ENCODE data around the gene FSTL4. TPM values are rescaled to one million over a fixed set of nuclear protein-coding genes. Genes with fewer than 3 reads are reported as not detected.

FSTL4 gene
- total RNA-seq, 1 experiment from 2014 or later = not detected

DNA sequence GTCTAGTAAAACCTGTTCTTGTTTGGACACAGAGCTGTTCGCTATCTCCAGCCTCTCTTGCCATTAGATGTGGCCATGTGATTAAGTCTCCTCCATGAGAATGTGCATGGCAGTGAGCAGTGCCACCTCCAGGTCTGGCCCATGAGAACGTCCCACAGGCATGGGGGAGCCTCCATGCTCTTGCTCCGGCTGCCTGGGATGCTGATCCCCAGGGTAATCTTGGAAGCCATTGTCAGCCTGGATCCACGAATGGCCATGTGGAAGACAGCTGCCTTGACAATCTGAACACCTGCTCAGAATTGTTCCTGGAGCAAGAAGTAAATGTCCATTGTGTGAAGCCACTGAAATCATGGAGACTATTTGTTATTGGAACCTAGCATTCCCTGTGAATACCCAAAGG is 83.5 kb downstream of the FSTL4 start:
- no TSS peak for BruUV-seq (replicated peaks)
- no peaks in the 10 kb centered on the region for H4K20me1 ChIP-seq (ENCODE audit: insufficient read depth)
- no peaks in the 10 kb centered on the region for H3K9me2 ChIP-seq (ENCODE audit: insufficient read depth)
- H3F3A ChIP-seq (ENCODE audit: insufficient read depth, low read depth) = no peaks in the 10 kb centered on the region
- H3K79me2 ChIP-seq (ENCODE audit: low read depth) = no peaks in the 10 kb centered on the region
- no peaks in the 10 kb centered on the region for H3K4me1 ChIP-seq (replicated peaks; ENCODE audit: insufficient read depth)
- H3K4me2 ChIP-seq = no peak overlapping the region
- no peaks in the 10 kb centered on the region for H3K36me3 ChIP-seq (ENCODE audit: low read depth)
- TF ChIP-seq, protein P1, sequence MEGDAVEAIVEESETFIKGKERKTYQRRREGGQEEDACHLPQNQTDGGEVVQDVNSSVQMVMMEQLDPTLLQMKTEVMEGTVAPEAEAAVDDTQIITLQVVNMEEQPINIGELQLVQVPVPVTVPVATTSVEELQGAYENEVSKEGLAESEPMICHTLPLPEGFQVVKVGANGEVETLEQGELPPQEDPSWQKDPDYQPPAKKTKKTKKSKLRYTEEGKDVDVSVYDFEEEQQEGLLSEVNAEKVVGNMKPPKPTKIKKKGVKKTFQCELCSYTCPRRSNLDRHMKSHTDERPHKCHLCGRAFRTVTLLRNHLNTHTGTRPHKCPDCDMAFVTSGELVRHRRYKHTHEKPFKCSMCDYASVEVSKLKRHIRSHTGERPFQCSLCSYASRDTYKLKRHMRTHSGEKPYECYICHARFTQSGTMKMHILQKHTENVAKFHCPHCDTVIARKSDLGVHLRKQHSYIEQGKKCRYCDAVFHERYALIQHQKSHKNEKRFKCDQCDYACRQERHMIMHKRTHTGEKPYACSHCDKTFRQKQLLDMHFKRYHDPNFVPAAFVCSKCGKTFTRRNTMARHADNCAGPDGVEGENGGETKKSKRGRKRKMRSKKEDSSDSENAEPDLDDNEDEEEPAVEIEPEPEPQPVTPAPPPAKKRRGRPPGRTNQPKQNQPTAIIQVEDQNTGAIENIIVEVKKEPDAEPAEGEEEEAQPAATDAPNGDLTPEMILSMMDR (conservative IDR thresholded peaks at IDR 0.05) = no peak
- no peak for TF ChIP-seq EZH2 (IDR thresholded peaks at IDR 0.05; ENCODE audit: low read depth)
- H3K27me3 ChIP-seq (ENCODE audit: insufficient read depth, low read depth) = no peaks in the 10 kb centered on the region
- no peak overlapping the region for H3K27ac ChIP-seq
- H2AFZ ChIP-seq = no peak overlapping the region
- intact Hi-C loops (cut with micrococcal nuclease; ENCODE audit: unreplicated experiment) = no loop called here
- DNase-seq = no peak
- POLR2A ChIA-PET (ENCODE audit: unreplicated experiment) = no interaction called here
- no peak overlapping the region for H3K4me3 ChIP-seq
- CTCF ChIA-PET = no interaction called here
- H3K9me3 ChIP-seq (ENCODE audit: insufficient read depth, low read depth) = no peaks in the 10 kb centered on the region

DNA sequence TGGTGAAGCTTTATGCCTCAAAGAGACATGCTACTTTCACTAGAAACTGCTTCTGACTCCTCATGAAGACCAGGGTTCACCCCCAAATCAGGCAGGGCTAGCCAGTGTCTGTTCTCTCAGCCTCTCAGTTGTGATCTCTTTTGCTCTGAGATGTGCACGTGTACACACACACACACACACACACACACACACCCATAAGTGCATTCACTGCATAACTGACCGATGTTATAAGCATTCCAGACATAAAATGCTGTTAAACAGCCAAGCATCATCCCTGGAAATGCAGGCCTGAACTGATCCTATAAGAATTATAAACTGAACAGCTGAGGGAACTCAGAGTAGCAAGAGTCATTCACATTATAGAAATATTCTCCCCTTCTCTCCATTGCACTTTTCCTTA is 85.0 kb downstream of the FSTL4 start:
- ChIA-PET CTCF (no interaction called here), POLR2A (ENCODE audit: unreplicated experiment) (no interaction called here)
- Histone ChIP-seq H3K27ac (no peak overlapping the region), H3K79me2 (ENCODE audit: low read depth) (no peaks in the 10 kb centered on the region), H3K4me1 (replicated peaks; ENCODE audit: insufficient read depth) (no peaks in the 10 kb centered on the region), H3K4me2 (no peak overlapping the region), H3F3A (ENCODE audit: insufficient read depth, low read depth) (no peaks in the 10 kb centered on the region), H4K20me1 (ENCODE audit: insufficient read depth) (no peaks in the 10 kb centered on the region), H3K9me2 (ENCODE audit: insufficient read depth) (no peaks in the 10 kb centered on the region), H2AFZ (no peak overlapping the region), H3K36me3 (ENCODE audit: low read depth) (no peaks in the 10 kb centered on the region), H3K9me3 (ENCODE audit: insufficient read depth, low read depth) (no peaks in the 10 kb centered on the region), H3K27me3 (ENCODE audit: insufficient read depth, low read depth) (no peaks in the 10 kb centered on the region), H3K4me3 (no peak overlapping the region)
- BruUV-seq (replicated peaks) = no TSS peak
- TF ChIP-seq, protein P1 (conservative IDR thresholded peaks at IDR 0.05) = no peak
- TF ChIP-seq EZH2 (IDR thresholded peaks at IDR 0.05; ENCODE audit: low read depth) = no peak
- no peak for DNase-seq
- intact Hi-C loops (cut with micrococcal nuclease; ENCODE audit: unreplicated experiment) = no loop called here

DNA sequence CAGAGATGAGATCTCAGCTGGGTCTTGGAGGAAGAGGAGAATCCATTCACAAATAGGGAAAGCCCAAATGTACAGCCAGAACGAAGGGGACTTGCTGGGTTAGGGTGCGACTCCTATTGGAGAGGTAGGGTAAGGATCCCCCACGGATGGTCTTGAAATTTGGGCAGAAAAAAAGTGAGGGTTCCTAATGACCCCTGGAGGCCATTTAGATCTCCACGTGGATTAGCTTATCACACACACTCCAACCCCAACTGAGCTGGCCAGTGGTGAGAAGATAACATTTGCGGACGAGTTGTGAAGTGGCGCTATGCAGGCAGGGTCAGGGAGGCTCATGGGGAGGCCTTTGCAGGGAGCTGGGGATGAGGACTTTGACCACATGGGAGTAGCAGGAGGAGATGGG is 86.0 kb downstream of the FSTL4 start:
- CTCF ChIA-PET = no interaction called here
- H3K4me2 ChIP-seq = no peak overlapping the region
- H3K27me3 ChIP-seq (ENCODE audit: insufficient read depth, low read depth) = no peaks in the 10 kb centered on the region
- H3K36me3 ChIP-seq (ENCODE audit: low read depth) = no peaks in the 10 kb centered on the region
- H3K27ac ChIP-seq = no peak overlapping the region
- POLR2A ChIA-PET (ENCODE audit: unreplicated experiment) = no interaction called here
- no peaks in the 10 kb centered on the region for H3K9me3 ChIP-seq (ENCODE audit: insufficient read depth, low read depth)
- no peaks in the 10 kb centered on the region for H3K79me2 ChIP-seq (ENCODE audit: low read depth)
- DNase-seq = no peak
- BruUV-seq (replicated peaks) = no TSS peak
- H3F3A ChIP-seq (ENCODE audit: insufficient read depth, low read depth) = no peaks in the 10 kb centered on the region
- no peaks in the 10 kb centered on the region for H3K9me2 ChIP-seq (ENCODE audit: insufficient read depth)
- no peaks in the 10 kb centered on the region for H4K20me1 ChIP-seq (ENCODE audit: insufficient read depth)
- intact Hi-C loops (cut with micrococcal nuclease; ENCODE audit: unreplicated experiment) = no loop called here
- H3K4me1 ChIP-seq (replicated peaks; ENCODE audit: insufficient read depth) = no peaks in the 10 kb centered on the region
- H3K4me3 ChIP-seq = no peak overlapping the region
- H2AFZ ChIP-seq = no peak overlapping the region
- TF ChIP-seq, protein P1 (conservative IDR thresholded peaks at IDR 0.05) = no peak
- TF ChIP-seq EZH2 (IDR thresholded peaks at IDR 0.05; ENCODE audit: low read depth) = no peak
